NOMO-1 (cell line): ENCODE results near the gene TMEM120B.
"Not testable (repeated sequence)": the region's sequence is repeated elsewhere in the genome, so short reads cannot be mapped to it uniquely, and the experiment has no call there.

Experiments
- DNase-seq, 2 experiments: peaks; one replicate each; lab custom pipeline; 2025; ENCODE audit not compliant: unreplicated experiment in 2 of 2; lab: John Stamatoyannopoulos, UW

The TMEM120B gene

GRCh38 chr12:121738340-121738858, 25.8 kb downstream of the TMEM120B start:
- DNase-seq = no peak

- DNase-seq = no peak
These were observed 28.3 kb downstream of the TMEM120B start for GRCh38 chr12:121740847-121741246.

- peak; percentile 15 to 36 for DNase-seq
These were observed 29.2 kb downstream of the TMEM120B start for GRCh38 chr12:121741743-121742142.

GRCh38 chr12:121745545-121745944, 33.0 kb downstream of the TMEM120B start:
- not testable (repeated sequence) for DNase-seq

GRCh38 chr12:121748218-121748570, 35.6 kb downstream of the TMEM120B start:
- no peak for DNase-seq

- DNase-seq = no peak
These were observed 36.2 kb downstream of the TMEM120B start for GRCh38 chr12:121748571-121749265.

- no peak for DNase-seq
These were observed 36.7 kb downstream of the TMEM120B start for GRCh38 chr12:121749267-121749666.

GRCh38 chr12:121750507-121750955, 38.0 kb downstream of the TMEM120B start:
- no peak for DNase-seq

GRCh38 chr12:121751034-121751433, 38.5 kb downstream of the TMEM120B start:
- DNase-seq = no peak

GRCh38 chr12:121751749-121752351, 39.3 kb downstream of the TMEM120B start:
- DNase-seq = no peak

GRCh38 chr12:121753844-121754264, 41.3 kb downstream of the TMEM120B start:
- no peak for DNase-seq

- DNase-seq = no peak
These were observed 42.3 kb downstream of the TMEM120B start for GRCh38 chr12:121754836-121755235.

- no peak for DNase-seq
These were observed 43.0 kb downstream of the TMEM120B start for GRCh38 chr12:121755591-121755990.

GRCh38 chr12:121758536-121758935, 46.0 kb downstream of the TMEM120B start:
- DNase-seq = not testable (repeated sequence)

- DNase-seq = no peak
These were observed 49.7 kb downstream of the TMEM120B start for GRCh38 chr12:121762269-121762668.

GRCh38 chr12:121764808-121765207, 52.3 kb downstream of the TMEM120B start:
- no peak for DNase-seq

- DNase-seq = no peak
These were observed 53.0 kb downstream of the TMEM120B start for GRCh38 chr12:121765573-121765972.

- no peak for DNase-seq
These were observed 53.9 kb downstream of the TMEM120B start for GRCh38 chr12:121766290-121767039.

GRCh38 chr12:121767525-121768016, 55.0 kb downstream of the TMEM120B start:
- DNase-seq = no peak

- no peak for DNase-seq
These were observed 56.8 kb downstream of the TMEM120B start for GRCh38 chr12:121769297-121769830.

- DNase-seq = no peak
These were observed 57.3 kb downstream of the TMEM120B start for GRCh38 chr12:121769831-121770301.
